Stimulated activated CD4-positive, alpha-beta T cell treated with anti-CD3 and anti-CD28 coated beads, Interleukin-2, amount 100 ng/mL, for 24 hours (primary cell): Measurements from ENCODE around the gene ITGB5.

Source experiments
- DNase-seq, 2 donors: peaks; one replicate each; pipeline ENCODE4 v3.0.0-alpha.2; 2020

ITGB5 gene, protein sequence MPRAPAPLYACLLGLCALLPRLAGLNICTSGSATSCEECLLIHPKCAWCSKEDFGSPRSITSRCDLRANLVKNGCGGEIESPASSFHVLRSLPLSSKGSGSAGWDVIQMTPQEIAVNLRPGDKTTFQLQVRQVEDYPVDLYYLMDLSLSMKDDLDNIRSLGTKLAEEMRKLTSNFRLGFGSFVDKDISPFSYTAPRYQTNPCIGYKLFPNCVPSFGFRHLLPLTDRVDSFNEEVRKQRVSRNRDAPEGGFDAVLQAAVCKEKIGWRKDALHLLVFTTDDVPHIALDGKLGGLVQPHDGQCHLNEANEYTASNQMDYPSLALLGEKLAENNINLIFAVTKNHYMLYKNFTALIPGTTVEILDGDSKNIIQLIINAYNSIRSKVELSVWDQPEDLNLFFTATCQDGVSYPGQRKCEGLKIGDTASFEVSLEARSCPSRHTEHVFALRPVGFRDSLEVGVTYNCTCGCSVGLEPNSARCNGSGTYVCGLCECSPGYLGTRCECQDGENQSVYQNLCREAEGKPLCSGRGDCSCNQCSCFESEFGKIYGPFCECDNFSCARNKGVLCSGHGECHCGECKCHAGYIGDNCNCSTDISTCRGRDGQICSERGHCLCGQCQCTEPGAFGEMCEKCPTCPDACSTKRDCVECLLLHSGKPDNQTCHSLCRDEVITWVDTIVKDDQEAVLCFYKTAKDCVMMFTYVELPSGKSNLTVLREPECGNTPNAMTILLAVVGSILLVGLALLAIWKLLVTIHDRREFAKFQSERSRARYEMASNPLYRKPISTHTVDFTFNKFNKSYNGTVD

GRCh38 chr3:124887177-124887931 lies at the start of gene ITGB5:
Gene ITGB5, minus strand, starts transcription at chr3:124887365. Its CDS starts 365 bp downstream, at chr3:124887000.
- DNase-seq: peak; percentile 27 to 53

DNA sequence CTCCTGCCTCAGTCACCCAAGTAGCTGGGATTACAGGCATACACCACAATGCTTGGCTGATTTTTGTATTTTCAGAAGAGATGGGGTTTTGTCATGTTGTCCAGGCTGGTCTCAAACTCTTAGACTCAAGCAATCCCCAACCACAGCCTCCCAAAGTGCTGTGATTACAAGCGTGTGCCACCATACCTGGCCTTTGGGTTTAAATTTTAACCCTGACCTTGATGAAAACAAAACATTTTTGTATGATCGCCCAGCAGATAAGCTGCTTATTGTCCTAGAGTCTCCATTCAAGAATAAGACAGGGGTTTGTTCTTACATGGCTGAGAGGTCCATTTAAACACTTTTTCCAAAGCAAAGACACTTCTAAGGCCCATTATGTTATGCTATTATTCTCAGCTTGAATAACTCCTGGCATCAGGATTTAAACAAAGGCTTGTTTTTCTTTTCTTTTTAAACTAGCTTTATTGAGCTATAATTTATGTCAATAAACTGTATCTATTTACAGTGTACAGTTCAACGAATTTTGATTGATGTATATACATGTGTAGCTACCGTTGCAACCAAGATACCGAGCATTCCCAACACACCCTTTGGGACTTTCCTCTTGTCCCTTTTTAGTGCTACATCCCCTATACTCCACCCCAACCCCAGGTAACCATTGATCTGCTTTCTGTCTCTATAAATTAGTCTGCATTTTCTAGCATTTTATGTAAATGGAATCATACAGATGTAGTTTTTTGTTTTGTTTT lies 48.8 kb upstream of the ITGB5 start:
- DNase-seq: no peak

GRCh38 chr3:124935264-124935663 lies 48.1 kb upstream of the ITGB5 start:
- DNase-seq: no peak

- no peak for DNase-seq
These were observed 47.4 kb upstream of the ITGB5 start, which contains the start of gene MUC13 for GRCh38 chr3:124934577-124934976. Gene MUC13, minus strand, starts transcription at chr3:124934751. Its CDS starts 39 bp downstream, at chr3:124934712.

GRCh38 chr3:124928333-124929202 lies 41.4 kb upstream of the ITGB5 start:
- peak; percentile 66 to 71 for DNase-seq

GRCh38 chr3:124927574-124928045 lies 40.4 kb upstream of the ITGB5 start:
- DNase-seq: no peak

GRCh38 chr3:124926426-124927101 lies 39.4 kb upstream of the ITGB5 start:
- DNase-seq: no peak

- no peak for DNase-seq
These were observed 37.6 kb upstream of the ITGB5 start for GRCh38 chr3:124924741-124925140.

DNA sequence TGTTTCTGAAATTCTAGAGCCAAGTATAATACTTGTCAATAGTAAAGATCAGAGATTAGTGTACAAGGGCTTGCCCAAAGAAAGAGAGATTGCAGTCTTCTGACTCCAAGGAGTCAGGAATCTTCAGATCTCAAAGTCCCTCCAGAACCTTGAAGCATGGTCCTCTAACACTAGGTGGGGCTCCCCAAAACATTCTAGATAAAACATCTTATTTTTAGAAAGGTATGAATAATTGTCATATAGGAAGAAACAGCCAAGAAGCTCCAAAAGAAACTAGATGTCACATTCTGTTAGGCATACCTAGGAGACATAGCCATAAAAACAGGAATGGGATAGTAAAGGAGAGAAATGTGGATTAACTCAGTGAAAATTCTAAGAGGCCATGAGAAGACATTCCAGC lies 36.7 kb upstream of the ITGB5 start:
- no peak for DNase-seq

GRCh38 chr3:124920718-124921117 lies 33.6 kb upstream of the ITGB5 start:
- DNase-seq: no peak

DNA sequence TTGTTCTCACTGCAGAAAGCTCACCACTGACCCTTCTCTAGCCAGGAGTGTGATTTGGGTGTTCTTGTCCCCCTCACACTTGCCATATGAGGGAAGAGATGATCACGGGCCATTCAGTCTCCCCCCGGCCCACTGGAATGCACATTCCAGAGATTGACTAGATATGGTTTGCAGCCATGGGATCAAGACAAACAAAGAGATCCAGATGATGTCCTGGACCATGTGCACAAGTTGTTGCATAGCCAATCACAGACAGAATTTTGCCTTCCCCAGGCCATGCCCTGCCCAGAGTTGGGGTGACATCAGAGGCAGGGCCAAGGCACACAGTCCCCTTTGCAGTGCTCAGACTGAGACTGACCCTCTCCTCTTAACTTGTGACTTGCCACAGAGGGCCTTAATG lies 32.6 kb upstream of the ITGB5 start:
- no peak for DNase-seq

DNA sequence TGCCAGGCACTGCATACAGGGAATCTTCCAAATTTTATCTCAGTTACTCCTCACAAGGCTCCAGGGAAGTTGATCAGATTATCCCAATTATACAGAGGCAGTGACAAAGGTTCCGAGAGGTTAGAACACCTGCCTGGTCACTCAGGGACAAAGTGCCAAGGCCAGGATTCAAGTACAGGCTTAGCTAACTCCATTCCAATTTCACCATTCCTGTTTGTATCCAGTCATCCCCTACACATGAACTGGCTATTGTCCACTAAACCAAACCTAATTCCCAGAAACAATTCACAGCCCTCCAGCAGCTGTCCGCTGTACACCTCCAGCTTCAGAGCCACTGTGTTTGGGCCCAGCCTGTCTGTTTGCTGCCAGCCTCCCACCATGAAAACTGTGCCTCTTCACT lies 31.4 kb upstream of the ITGB5 start:
- DNase-seq: no peak

GRCh38 chr3:124916837-124917409 lies 29.8 kb upstream of the ITGB5 start:
- no peak for DNase-seq

DNA sequence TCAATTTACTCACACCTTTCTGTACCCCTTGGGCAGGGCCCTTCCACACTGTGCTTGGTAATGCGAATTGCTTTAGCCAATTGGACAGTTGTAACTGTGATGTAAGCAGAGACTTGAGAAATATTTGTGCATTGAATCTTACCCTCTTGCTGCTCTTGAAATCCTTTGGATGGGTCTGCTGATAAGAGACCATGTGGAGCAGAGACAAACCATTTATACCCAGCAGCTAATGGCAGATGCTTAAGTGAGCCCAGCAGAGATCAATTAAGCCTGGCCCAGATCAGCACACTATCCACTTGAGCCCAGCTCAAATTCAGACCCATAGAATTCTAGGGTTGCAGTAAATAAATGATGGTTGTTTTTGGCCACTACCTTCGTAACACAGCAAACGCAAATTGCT lies 28.1 kb upstream of the ITGB5 start:
- no peak for DNase-seq

DNA sequence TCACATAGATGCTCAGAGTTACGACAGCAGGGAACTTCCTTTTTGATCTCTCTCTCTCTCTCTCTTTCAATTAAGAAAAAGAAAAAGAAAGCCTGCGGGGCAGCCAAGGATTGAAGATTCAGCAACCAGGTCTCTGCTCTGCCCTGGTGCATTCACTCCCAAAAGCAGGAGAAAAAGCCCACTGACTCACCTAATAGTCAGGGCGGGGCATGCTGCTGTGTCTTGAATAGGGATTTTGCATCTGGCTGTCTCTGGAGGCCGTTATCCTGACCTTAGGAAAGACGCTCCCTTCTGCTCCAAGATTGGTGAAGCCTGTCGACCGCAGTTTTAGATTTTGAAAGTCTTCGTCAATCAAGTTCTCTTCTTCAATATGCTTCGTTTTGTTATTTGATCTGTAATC lies 20.8 kb upstream of the ITGB5 start:
- DNase-seq: no peak

- no peak for DNase-seq
These were observed 17.8 kb upstream of the ITGB5 start for GRCh38 chr3:124904835-124905492.

GRCh38 chr3:124903896-124904834 lies 17.0 kb upstream of the ITGB5 start:
- no peak for DNase-seq

GRCh38 chr3:124896824-124897526 lies 9.8 kb upstream of the ITGB5 start:
- no peak for DNase-seq
